ENCODE data around the gene APC. TPM values are rescaled to one million over a fixed set of nuclear protein-coding genes. Genes with fewer than 3 reads are reported as not detected.

APC gene
- total and polyA plus RNA-seq, 2 donors (not counting 3 experiments of a cell fraction or from before 2014, with no cell fraction given), result 11.2 to 39.6 TPM

GRCh38 chr5:112718344-112718743, 19.3 kb upstream of the APC start:
- dilution Hi-C loops (cut with MboI; ENCODE audit: extremely low pct_ligation_motif_present, low sequenced_read_pairs) (no loop called here), intact Hi-C loops (cut with micrococcal nuclease) (no loop called here)
- FAIRE-seq, result no peak
- Histone ChIP-seq H3K4me1 (ENCODE audit: control insufficient read depth, extremely low read depth, insufficient read depth, low read length) (no peaks in the 10 kb centered on the region), H2AFZ (ENCODE audit: low read depth, low read length) (no peak overlapping the region), H3K36me3 (ENCODE audit: control insufficient read depth in 2 of 2, extremely low read depth in 1 of 2, insufficient read depth in 2 of 2, low read length in 2 of 2) (no peaks in the 10 kb centered on the region), H3K79me2 (ENCODE audit: control insufficient read depth, insufficient read depth, low read length) (peaks cover 44% of the 10 kb centered on the region), H3K27me3 (ENCODE audit: control insufficient read depth in 2 of 2, insufficient read depth in 2 of 2, low read length in 2 of 2) (no peaks in the 10 kb centered on the region), H3K9ac (replicated peaks; ENCODE audit: extremely low read depth, insufficient read depth, low read length) (no peak overlapping the region), H4K20me1 (replicated peaks; ENCODE audit: control insufficient read depth, extremely low read depth, insufficient read depth, low read length) (no peaks in the 10 kb centered on the region), H3K4me2 (ENCODE audit: insufficient read depth, low read length) (no peak overlapping the region), H3K4me3 (replicated peaks in 1 of 3; ENCODE audit: insufficient read depth in 1 of 3, low read depth in 1 of 3, low read length in 3 of 3) (no peak overlapping the region), H3K27ac (ENCODE audit: insufficient read depth, low read depth, low read length) (no peak overlapping the region), H3K9me3 (replicated peaks; ENCODE audit: control insufficient read depth, insufficient read depth, low read length) (no peaks in the 10 kb centered on the region), H3K9me1 (replicated peaks; ENCODE audit: control insufficient read depth, extremely low read depth, insufficient read depth, low read length) (no peaks in the 10 kb centered on the region)
- no peak for TF ChIP-seq EZH2 (IDR thresholded peaks at IDR 0.05; ENCODE audit: borderline replicate concordance, low read depth, low read length, severe bottlenecking)
- no peak for TF ChIP-seq MYC (IDR thresholded peaks at IDR 0.05; ENCODE audit: low read depth, low read length)
- no peak for TF ChIP-seq MAX (IDR thresholded peaks at IDR 0.05; ENCODE audit: insufficient read depth, insufficient read length)
- no peak for TF ChIP-seq GATA2 (IDR thresholded peaks at IDR 0.05; ENCODE audit: insufficient read depth, insufficient read length, low read depth, low read length)
- POLR2A ChIA-PET, result interaction anchor here (0.6 kb wide), 1 partner anchor 176 kb away, joined by 3 read pairs; no protein-coding TSS in a partner anchor
- BruUV-seq (replicated peaks), result no TSS peak
- no peak for DNase-seq (ENCODE audit: low read depth, low spot score)
- CTCF ChIA-PET, result interaction anchor here (0.7 to 1.1 kb wide), 3 partner anchors 9 to 25 kb away, joined by 3 read pairs; no protein-coding TSS in a partner anchor

- Histone ChIP-seq H3K36me3 (ENCODE audit: control insufficient read depth in 2 of 2, extremely low read depth in 1 of 2, insufficient read depth in 2 of 2, low read length in 2 of 2) (no peaks in the 10 kb centered on the region), H3K27me3 (ENCODE audit: control insufficient read depth in 2 of 2, insufficient read depth in 2 of 2, low read length in 2 of 2) (no peaks in the 10 kb centered on the region), H3K9me3 (replicated peaks; ENCODE audit: control insufficient read depth, insufficient read depth, low read length) (no peaks in the 10 kb centered on the region), H3K9ac (replicated peaks; ENCODE audit: extremely low read depth, insufficient read depth, low read length) (no peak overlapping the region), H3K4me2 (ENCODE audit: insufficient read depth, low read length) (no peak overlapping the region), H2AFZ (ENCODE audit: low read depth, low read length) (no peak overlapping the region), H3K79me2 (ENCODE audit: control insufficient read depth, insufficient read depth, low read length) (peaks cover 31% of the 10 kb centered on the region), H4K20me1 (replicated peaks; ENCODE audit: control insufficient read depth, extremely low read depth, insufficient read depth, low read length) (no peaks in the 10 kb centered on the region), H3K9me1 (replicated peaks; ENCODE audit: control insufficient read depth, extremely low read depth, insufficient read depth, low read length) (no peaks in the 10 kb centered on the region), H3K4me1 (ENCODE audit: control insufficient read depth, extremely low read depth, insufficient read depth, low read length) (no peaks in the 10 kb centered on the region), H3K4me3 (replicated peaks in 1 of 3; ENCODE audit: insufficient read depth in 1 of 3, low read depth in 1 of 3, low read length in 3 of 3) (no peak overlapping the region), H3K27ac (ENCODE audit: insufficient read depth, low read depth, low read length) (no peak overlapping the region)
- POLR2A ChIA-PET, result no interaction called here
- intact Hi-C loops (cut with micrococcal nuclease), result no loop called here
- BruUV-seq (replicated peaks), result no TSS peak
- FAIRE-seq (no peak), DNase-seq (ENCODE audit: low read depth, low spot score) (no peak)
- CTCF ChIA-PET, result interaction anchor here (0.8 to 1.5 kb wide), 8 partner anchors 9 to 301 kb away, joined by 3 to 8 read pairs (median 3); no protein-coding TSS in a partner anchor
- dilution Hi-C loops (cut with MboI; ENCODE audit: extremely low pct_ligation_motif_present, low sequenced_read_pairs), result no loop called here
- TF ChIP-seq MYC (IDR thresholded peaks at IDR 0.05; ENCODE audit: low read depth, low read length) (no peak), CTCF (IDR thresholded peaks at IDR 0.05; ENCODE audit: extremely low read depth in 1 of 2, insufficient read depth in 1 of 2, low read depth in 1 of 2, low read length in 2 of 2) (no peak), GATA2 (IDR thresholded peaks at IDR 0.05; ENCODE audit: insufficient read depth, insufficient read length, low read depth, low read length) (no peak), POLR2AphosphoS5 (IDR thresholded peaks at IDR 0.05; ENCODE audit: insufficient read depth, low read depth, low read length) (no peak), MAX (IDR thresholded peaks at IDR 0.05; ENCODE audit: insufficient read depth, insufficient read length) (no peak), POLR2A (IDR thresholded peaks at IDR 0.05; ENCODE audit: low read depth, low read length) (no peak)
Observed at GRCh38 chr5:112720576-112720975, 17.1 kb upstream of the APC start.

Data from endothelial cell of umbilical vein (primary cell).